Embryonic facial prominence (tissue), 1 donor: ENCODE data around the gene TOB2.
"Not testable (repeated sequence)": the region's sequence is repeated elsewhere in the genome, so short reads cannot be mapped to it uniquely, and the experiment has no call there.

Experiments used
- DNase-seq: peaks from one replicate; pipeline ENCODE4 v3.0.0-alpha.2; 2016; ENCODE audit errors: extremely low spot score

Gene TOB2

GRCh38 chr22:41468381-41469217, 22.0 kb upstream of the TOB2 start, which contains the start of the genes ACO2 and PHF5A:
Gene ACO2 (plus strand): TSS chr22:41469117. CDS start chr22:41469147, 30 bp downstream.
Gene PHF5A (minus strand): TSS chr22:41468692. CDS start chr22:41468653, 39 bp downstream.
- DNase-seq: peak; percentile 98

GRCh38 chr22:41461901-41462300, 15.3 kb upstream of the TOB2 start:
- no peak for DNase-seq

- not testable (repeated sequence) for DNase-seq
Measured at GRCh38 chr22:41460071-41460470, 13.5 kb upstream of the TOB2 start.

- no peak for DNase-seq
Measured at GRCh38 chr22:41459431-41459830, 12.8 kb upstream of the TOB2 start.

GRCh38 chr22:41458161-41458728, 11.6 kb upstream of the TOB2 start:
- DNase-seq: no peak

GRCh38 chr22:41448189-41448808, 1.7 kb upstream of the TOB2 start:
- peak; percentile 98 for DNase-seq

- DNase-seq: peak; percentile 46
Measured at GRCh38 chr22:41447435-41448188, 1.0 kb upstream of the TOB2 start.

GRCh38 chr22:41446057-41446501, 522 bp downstream of the TOB2 start:
- no peak for DNase-seq

- no peak for DNase-seq
Measured at GRCh38 chr22:41445129-41446056, 1.2 kb downstream of the TOB2 start.

- DNase-seq: peak; percentile 96
Measured at GRCh38 chr22:41444360-41445128, 2.1 kb downstream of the TOB2 start.

GRCh38 chr22:41442240-41442792, 4.3 kb downstream of the TOB2 start:
- DNase-seq: no peak

GRCh38 chr22:41440511-41440910, 6.1 kb downstream of the TOB2 start:
- DNase-seq: not testable (repeated sequence)

- no peak for DNase-seq
Measured at GRCh38 chr22:41437198-41437597, 9.4 kb downstream of the TOB2 start.

- DNase-seq: no peak
Measured at GRCh38 chr22:41436322-41437113, 10.1 kb downstream of the TOB2 start.

GRCh38 chr22:41435560-41435959, 11.0 kb downstream of the TOB2 start:
- DNase-seq: no peak

GRCh38 chr22:41434361-41435003, 12.1 kb downstream of the TOB2 start:
- DNase-seq: not testable (repeated sequence)

GRCh38 chr22:41433480-41433879, 13.1 kb downstream of the TOB2 start:
- not testable (repeated sequence) for DNase-seq

GRCh38 chr22:41431656-41432055, 14.9 kb downstream of the TOB2 start:
- no peak for DNase-seq
